ES-I3 (cell line): ENCODE results near the gene RNASE1.
"Not testable (repeated sequence)": the region's sequence is repeated elsewhere in the genome, so short reads cannot be mapped to it uniquely, and the experiment has no call there.

Experiments
- H3K36me3 ChIP-seq: 2 replicates; pipeline ENCODE4 v1.6.1; 2013; ENCODE audit warnings: mild to moderate bottlenecking, low read length, control low read depth, moderate library complexity; ENCODE audit not compliant: insufficient read depth
- H3K4me1 ChIP-seq: 2 replicates; pipeline ENCODE4 v1.6.1; 2013; ENCODE audit warnings: mild to moderate bottlenecking, control low read depth, low read length; ENCODE audit not compliant: insufficient read depth
- H3K9ac ChIP-seq: 2 replicates; pipeline ENCODE4 v1.6.1; 2013; ENCODE audit warnings: low read depth, mild to moderate bottlenecking, low read length, moderate library complexity
- H3K9me3 ChIP-seq: 2 replicates; pipeline ENCODE4 v1.6.1; 2013; ENCODE audit warnings: mild to moderate bottlenecking, low read length, moderate library complexity; ENCODE audit not compliant: control insufficient read depth, insufficient read depth

The RNASE1 gene

DNA sequence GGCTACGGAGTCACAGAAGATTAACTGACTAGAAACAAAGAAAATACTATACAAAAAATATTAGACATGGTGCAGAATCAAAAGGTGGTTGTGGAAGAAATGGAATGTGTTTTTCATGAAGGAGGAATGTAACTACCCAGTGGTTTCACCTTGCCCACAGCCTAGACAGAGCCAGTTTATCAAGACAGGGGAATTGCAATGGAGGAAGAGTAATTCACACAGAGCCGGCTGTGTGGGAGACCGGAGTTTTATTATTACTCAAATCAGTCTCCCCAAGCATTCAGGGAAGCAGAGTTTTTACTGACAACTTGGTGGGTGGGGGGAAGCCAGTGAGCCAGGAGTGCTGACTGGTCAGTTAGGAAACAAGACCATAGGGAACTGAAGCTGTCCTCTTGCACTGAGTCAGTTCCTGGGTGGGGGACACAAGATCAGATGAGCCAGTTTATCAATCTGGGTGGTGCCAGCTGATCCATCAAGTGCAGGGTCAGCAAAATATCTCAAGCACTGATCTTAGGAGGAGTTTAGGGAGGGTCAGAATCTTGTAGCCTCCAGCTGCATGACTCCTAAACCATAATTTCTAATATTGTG lies 19.0 kb upstream of the RNASE1 start:
- not testable (repeated sequence) for H3K36me3 ChIP-seq, H3K9me3 ChIP-seq, H3K9ac ChIP-seq, H3K4me1 ChIP-seq

DNA sequence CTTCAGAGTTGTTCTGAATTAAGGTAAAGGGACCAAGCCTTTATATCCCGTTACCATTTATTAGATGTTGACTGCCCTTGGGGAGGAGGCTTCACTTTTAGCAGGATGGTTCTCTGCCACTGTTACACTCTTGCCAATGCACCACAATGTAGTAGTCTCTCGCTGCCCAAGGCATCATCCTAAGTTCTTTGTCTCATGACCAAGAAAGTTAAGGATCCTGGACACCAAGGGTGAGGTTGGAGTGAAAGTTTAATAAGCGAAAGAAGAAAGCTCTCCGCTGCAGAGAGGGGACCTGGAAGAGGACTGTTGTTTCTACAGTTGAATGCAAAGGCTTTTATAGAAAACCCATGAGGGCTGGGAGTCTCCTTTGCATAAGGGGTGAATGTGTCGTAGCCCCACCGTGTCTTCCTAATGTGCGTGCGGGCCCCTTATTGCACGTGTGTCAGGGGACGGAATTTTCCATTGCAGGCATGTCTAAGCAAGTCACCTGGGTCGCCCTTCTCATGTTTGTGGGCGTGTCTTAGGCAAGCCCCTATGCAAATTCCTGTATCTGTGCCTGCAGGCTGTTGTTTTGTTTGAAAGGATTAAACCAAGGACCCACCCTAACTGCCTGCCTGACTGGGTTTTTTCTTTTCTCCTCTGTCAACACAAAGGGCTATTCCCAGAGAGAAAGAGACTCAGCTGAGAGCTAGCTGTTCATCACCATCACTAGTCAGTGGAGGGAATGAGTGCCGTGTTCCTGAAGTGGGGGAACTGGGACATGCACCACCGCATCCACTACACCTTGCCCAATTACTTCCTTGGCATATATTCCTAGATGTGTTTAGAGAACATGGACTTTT lies 17.6 kb upstream of the RNASE1 start:
- Histone ChIP-seq H3K36me3 (no peaks in the 10 kb centered on the region; the same call in 1 of the 2 replicates), H3K9ac (no peak overlapping the region), H3K4me1 (no peaks in the 10 kb centered on the region), H3K9me3 (peaks cover 6% of the 10 kb centered on the region; the same call in 1 of the 2 replicates)

DNA sequence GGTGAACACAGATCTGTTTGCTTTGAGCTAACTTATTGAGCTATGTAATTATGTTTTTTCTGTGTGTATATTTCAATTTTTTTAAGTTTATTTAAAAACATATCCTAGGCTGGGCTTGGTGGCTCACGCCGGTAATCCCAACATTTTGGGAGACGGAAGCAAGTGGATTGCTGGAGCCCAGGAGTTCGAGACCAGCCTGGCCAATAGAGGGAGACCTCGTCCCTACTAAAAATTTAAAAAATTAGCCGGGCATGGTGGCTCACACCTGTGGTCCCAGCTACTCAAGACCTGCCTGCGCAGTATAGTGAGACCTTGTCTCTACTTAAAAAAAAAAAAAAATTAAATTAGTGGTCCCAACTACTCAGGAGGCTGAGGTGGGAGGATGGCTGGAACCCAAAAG lies 16.2 kb upstream of the RNASE1 start:
- Histone ChIP-seq H3K9ac (no peak overlapping the region), H3K4me1 (no peaks in the 10 kb centered on the region), H3K9me3 (peaks cover 6% of the 10 kb centered on the region; the same call in 1 of the 2 replicates)

DNA sequence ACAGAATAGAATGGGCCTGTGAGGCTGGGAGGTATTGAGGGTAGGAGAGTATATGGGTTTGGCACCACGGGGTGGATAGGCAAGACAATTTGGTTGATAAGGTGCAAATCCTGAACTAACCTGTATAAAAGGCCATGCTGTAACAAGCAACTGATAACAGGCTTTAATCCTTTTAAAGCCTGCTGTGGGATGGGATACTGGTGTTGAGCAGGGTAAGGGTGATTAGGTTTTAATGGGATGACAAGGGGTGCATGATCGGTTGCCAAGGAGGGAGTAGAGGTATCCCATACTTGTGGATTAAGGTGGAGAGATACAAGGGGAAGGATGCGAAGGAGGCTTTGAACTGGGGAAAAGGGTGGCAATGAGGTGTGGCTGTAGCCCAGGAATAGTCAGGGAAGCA lies 13.3 kb upstream of the RNASE1 start:
- not testable (repeated sequence) for H3K4me1 ChIP-seq

More for the DNA sequence above, 16.2 kb upstream of the RNASE1 start:
- H3K36me3 ChIP-seq: no peaks in the 10 kb centered on the region; the same call in 1 of the 2 replicates

DNA sequence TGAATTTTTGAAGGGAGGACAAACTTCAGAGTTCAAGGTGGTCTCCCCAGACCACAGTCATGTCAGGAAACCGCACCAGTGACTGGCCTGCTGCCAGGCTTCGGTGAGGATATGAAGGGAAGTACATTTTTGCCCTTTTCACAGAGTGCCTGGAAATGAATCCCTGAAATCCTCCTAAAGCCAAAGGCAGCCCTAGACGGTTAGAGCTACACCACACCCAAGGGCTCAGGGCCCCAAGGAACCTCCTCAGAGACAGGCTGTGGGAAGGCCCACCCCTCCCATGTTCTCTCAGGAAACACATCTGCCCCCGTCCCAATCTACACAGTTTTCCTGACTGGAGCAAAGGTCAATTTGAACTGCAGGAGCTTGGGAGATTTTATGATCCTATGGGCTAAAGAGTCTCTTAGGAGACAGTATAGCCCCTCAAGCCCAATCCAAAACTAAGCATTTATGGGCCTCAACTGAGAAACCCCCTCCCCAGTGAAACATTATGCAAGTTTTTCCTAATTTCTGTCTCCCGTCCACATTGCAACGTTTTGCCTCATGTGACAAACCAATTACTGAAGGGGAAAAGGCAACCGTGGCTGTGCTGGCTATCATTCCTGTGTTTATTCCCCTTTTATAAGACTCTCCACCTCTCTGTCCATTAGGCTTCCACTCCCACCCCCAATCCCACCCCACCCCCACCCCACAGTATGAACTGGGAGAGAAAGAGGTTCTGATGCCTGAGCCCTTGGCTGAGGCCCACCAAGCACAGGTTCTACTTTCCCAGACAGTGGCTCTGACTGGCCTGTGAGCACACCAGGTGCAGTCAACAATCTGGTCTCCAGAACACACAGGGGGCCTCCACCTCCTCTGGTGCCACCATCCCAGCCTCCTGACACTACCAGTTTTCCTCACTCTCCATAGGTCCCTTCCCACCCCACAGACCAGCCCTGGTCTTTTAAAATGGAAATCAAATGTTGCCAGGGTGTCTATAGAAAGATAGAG lies 9.6 kb upstream of the RNASE1 start:
- H3K36me3 ChIP-seq: no peaks in the 10 kb centered on the region
- H3K9me3 ChIP-seq: no peaks in the 10 kb centered on the region
- no peak overlapping the region for H3K9ac ChIP-seq
- H3K4me1 ChIP-seq: no peaks in the 10 kb centered on the region

More for the DNA sequence above, 13.3 kb upstream of the RNASE1 start:
- not testable (repeated sequence) for H3K9me3 ChIP-seq, H3K9ac ChIP-seq, H3K36me3 ChIP-seq

DNA sequence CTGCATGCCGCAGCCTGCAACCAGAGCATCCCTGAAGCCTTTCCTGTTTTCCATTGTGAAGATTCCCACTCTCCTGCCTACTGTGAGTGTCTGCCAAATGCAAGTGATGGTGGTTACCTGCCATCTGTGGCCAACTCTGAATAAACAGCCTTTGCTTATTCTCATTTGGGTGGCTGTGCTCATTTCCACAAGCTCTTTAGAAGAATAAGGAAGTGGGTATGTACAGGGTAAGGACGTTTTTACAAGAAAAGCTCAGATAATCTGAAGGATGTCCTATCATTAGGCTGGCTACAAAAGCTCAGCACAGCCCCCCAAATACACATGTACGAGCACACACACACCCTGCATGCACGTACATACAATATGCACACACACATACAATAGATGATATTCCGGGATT lies 7.3 kb upstream of the RNASE1 start:
- H3K4me1 ChIP-seq: no peaks in the 10 kb centered on the region
- no peaks in the 10 kb centered on the region for H3K9me3 ChIP-seq
- H3K9ac ChIP-seq: no peak overlapping the region
- no peaks in the 10 kb centered on the region for H3K36me3 ChIP-seq

DNA sequence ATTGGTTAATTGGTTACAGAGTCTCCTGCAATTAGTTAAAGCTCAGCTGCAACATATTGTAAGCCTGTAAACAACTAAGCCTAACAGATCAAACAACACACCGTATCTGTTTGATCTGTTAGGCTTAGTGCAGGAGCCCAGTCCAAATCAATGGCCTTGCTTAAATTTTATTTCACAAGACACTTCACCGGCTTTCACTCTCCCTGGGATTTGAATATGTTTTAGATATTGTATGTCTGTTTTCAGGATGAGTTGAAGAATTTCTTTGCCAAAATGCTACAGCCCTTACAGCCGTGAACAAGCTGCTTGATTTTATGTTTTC lies 5.5 kb upstream of the RNASE1 start:
- no peaks in the 10 kb centered on the region for H3K9me3 ChIP-seq
- no peak overlapping the region for H3K9ac ChIP-seq
- peaks cover 11% of the 10 kb centered on the region; the same call in 1 of the 2 replicates for H3K4me1 ChIP-seq
- H3K36me3 ChIP-seq: no peaks in the 10 kb centered on the region

DNA sequence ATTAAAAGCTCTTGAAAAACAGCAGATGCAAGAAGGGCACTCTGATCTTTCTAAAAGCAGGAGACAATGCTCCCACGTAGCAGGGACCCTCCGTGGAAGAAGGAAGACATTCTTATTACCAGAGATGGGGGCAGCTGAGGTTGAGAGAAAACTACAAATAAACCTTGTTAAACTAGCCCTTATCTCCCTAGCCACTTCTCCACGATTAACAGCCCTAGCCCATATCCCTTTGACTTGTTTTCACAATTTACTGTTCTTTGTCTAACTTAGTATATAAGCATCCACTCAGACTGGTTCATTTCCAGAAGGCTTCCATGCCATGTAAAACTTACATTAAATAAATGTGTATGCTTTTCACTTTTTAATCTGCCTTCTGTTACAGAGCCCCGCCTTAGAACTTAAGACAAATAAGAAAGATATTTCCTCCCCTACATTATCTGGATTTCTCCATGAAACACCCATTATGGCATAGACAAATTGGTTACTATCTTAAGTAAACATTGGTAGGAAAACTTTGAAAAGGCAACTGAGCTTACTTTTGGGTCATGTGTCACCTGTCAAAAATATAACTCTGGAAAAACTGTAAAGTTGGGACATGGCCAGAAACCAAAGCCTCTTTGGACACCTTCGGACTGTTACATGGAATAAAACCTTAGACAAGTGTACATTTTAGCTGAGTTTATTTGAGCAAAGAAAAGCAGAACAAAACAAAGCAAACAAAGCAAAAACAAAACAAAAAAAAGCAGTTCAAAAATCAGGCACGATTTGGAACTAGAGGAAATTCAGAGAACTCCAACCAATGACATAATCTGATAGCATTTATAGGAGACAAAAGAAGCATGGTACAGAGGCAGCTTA lies 4.9 kb upstream of the RNASE1 start:
- Histone ChIP-seq H3K36me3 (no peaks in the 10 kb centered on the region), H3K9ac (no peak overlapping the region), H3K9me3 (no peaks in the 10 kb centered on the region), H3K4me1 (peaks cover 14% of the 10 kb centered on the region)

DNA sequence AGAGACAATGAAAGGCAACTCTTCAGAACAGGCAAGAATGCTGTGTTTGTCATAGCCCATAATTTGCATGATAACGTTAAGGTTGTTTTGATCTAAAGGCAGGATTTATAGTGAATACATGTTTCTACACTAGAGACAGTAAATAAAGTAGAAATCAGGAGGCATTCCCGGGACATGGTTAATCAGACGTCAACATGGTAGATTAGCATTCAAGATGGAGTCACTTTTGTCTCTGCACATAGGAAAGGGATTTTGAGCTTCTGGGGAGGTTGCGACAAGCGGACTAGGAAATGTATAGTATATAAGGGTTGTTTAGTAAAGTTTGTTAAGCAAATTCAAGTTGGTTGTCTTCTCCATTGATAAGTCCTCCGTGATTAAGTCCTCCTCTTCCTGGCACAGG lies 2.8 kb upstream of the RNASE1 start:
- no peak overlapping the region for H3K9ac ChIP-seq
- H3K36me3 ChIP-seq: no peaks in the 10 kb centered on the region
- peaks cover 14% of the 10 kb centered on the region for H3K4me1 ChIP-seq
- H3K9me3 ChIP-seq: no peaks in the 10 kb centered on the region

DNA sequence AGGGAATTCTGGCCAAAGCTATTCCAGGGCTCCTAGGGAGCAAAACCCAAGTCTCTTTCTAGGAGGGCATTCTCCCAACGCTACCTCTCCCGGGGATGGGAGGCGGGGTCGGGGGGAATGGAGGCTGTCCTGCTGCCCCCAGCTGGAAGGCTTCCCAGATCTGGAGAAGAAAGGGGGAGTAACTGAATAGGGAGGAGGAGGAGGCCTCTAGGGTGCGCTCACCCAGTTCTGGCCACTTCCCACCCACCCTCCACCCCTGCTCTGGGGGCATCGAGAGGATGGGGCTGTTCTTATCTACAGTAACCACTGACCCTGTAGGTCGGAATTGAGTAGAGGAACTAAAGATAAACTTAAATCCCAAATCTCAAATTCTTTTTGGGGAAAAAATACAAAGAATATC lies 579 bp upstream of the RNASE1 start:
- no peaks in the 10 kb centered on the region for H3K36me3 ChIP-seq
- peak overlapping the region; percentile 58; the same call in 1 of the 2 replicates for H3K9ac ChIP-seq
- H3K4me1 ChIP-seq: peaks cover 24% of the 10 kb centered on the region
- H3K9me3 ChIP-seq: no peaks in the 10 kb centered on the region

DNA sequence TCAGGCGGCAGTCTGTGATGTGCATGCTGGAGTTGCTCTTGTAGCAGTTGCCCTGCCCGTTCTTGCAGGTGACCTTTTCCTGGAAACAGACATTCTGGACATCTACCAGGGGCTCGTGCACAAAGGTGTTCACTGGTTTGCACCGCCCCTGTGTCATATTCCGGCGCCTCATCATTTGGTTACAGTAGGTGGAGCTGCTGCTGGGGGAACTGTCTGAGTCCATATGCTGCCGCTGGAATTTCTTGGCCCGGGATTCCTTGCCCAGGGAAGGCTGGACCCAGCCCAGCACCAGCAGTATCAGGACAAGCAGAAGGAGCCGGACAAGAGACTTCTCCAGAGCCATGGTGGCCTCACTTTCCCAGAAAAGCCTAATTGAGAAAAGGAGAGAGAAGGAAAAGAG lies 918 bp downstream of the RNASE1 start:
- H3K9ac ChIP-seq: peak overlapping the region; percentile 58; the same call in 1 of the 2 replicates

DNA sequence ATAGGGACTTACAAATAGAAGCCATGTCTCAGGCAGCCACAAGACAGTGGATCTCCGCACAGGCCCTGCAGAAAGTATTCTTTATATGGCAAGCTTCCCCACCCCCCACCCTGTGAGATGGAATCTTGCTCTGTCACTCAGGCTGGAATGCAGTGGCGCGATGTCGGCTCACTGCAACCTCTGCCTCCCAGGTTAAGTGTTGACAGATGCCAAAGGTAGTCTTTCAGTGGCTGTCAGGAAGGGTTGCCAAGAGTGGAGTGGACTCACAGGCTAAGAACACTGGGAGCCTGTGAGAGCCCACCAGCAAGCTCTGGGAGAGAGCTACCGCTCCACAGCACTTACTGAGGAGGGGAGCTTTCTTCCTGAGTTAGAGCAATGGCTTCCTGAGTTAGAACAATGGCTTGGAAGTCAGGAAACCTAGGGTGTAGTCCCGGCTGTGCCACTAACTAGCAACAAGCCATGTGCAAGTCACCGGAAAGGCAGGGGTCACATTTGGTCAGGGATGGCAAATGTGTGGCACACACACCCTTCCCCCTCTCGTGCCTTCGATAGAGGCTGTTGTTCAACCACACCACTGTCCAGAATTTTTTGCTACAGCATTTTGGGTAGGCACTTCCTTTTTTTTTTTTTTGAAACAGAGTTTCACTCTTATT lies 2.6 kb downstream of the RNASE1 start:
- no peaks in the 10 kb centered on the region for H3K36me3 ChIP-seq
- no peaks in the 10 kb centered on the region for H3K9me3 ChIP-seq
- H3K4me1 ChIP-seq: peaks cover 24% of the 10 kb centered on the region
- peak overlapping the region; percentile 13; the same call in 1 of the 2 replicates for H3K9ac ChIP-seq

More for the DNA sequence above, 918 bp downstream of the RNASE1 start:
- H3K9me3 ChIP-seq: no peaks in the 10 kb centered on the region
- H3K36me3 ChIP-seq: no peaks in the 10 kb centered on the region
- peaks cover 24% of the 10 kb centered on the region for H3K4me1 ChIP-seq

DNA sequence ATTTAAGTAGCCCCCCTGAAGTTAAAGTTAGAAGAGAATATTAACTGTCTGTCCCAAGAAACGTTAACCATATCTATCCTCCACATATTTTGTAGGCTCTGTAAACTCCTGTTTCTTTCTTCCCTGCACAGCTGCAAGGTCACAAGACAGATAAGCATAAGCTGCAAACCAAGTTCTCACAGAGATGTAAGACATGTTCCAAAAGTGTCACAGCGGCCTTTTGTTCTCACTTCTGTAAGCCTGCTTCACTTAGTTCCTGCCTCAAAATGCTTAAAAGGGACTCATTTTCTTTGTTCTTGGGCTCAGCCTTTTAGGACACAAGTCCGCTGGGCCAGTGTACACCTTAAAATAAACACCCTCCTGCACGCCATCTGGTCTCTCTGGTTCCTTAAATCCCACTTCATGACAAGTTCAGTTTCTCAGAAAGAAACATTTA lies 3.2 kb downstream of the RNASE1 start:
- H3K9ac ChIP-seq: peak overlapping the region; percentile 13; the same call in 1 of the 2 replicates
- H3K9me3 ChIP-seq: no peaks in the 10 kb centered on the region
- H3K4me1 ChIP-seq: peaks cover 23% of the 10 kb centered on the region

More for the DNA sequence above, 3.2 kb downstream of the RNASE1 start:
- no peaks in the 10 kb centered on the region for H3K36me3 ChIP-seq
